ENCODE measurements around the gene CGREF1. TPM values are rescaled to one million over a fixed set of nuclear protein-coding genes. Genes with fewer than 3 reads are reported as not detected.
A peak's percentile ranks its signal among the peaks of the same experiment; 100 is the strongest.

The CGREF1 gene
- total RNA-seq, 1 experiment from 2014 or later = 2.1 TPM

GRCh38 chr2:27123302-27124150 lies 4.6 kb upstream of the CGREF1 start, which contains the start of gene ABHD1:
TSS of gene ABHD1 (plus strand) at chr2:27123815. CDS start at chr2:27123949, 134 bp downstream.
- Histone ChIP-seq H3T11ph (ENCODE audit: low read length) (no peak within 1 kb of the TSS), H3K79me1 (ENCODE audit: insufficient read depth, low read depth, low read length, poor library complexity, severe bottlenecking) (no peaks in the 10 kb centered on the region), H3K27me3 (ENCODE audit: insufficient read depth, low read length) (peaks cover 12% of the 10 kb centered on the region; the same call in 1 of the 2 replicates), H4K20me1 (ENCODE audit: control insufficient read depth, insufficient read depth, insufficient read length) (peaks cover 2% of the 10 kb centered on the region), H4K91ac (ENCODE audit: insufficient read length, low read depth, low read length) (no peak within 1 kb of the TSS), H2AFZ (ENCODE audit: low read length) (no peak within 1 kb of the TSS), H3K79me2 (ENCODE audit: insufficient read depth, low read length) (no peaks in the 10 kb centered on the region), H3K18ac (ENCODE audit: insufficient read length, low read depth, low read length) (peak within 1 kb of the TSS; percentile 65), H3K4ac (ENCODE audit: low read depth, low read length) (no peak within 1 kb of the TSS), H3K9me3 (ENCODE audit: control insufficient read depth, low read depth, low read length) (no peaks in the 10 kb centered on the region), H2BK12ac (ENCODE audit: insufficient read length, low read depth, low read length) (no peak within 1 kb of the TSS), H3K14ac (ENCODE audit: insufficient read depth, low read length) (peak within 1 kb of the TSS; percentile 69), H2BK15ac (ENCODE audit: low read depth, low read length) (no peak within 1 kb of the TSS; the same call in 1 of the 2 replicates), H3K23ac (ENCODE audit: insufficient read length, low read depth, low read length) (no peak within 1 kb of the TSS), H3K9ac (ENCODE audit: extremely low read depth, insufficient read length, low read length) (no peak within 1 kb of the TSS), H3K4me2 (ENCODE audit: insufficient read depth, insufficient read length, low read length) (peak within 1 kb of the TSS; percentile 94), H3K56ac (ENCODE audit: insufficient read length, low read depth, low read length) (no peak within 1 kb of the TSS), H4K5ac (ENCODE audit: insufficient read length, low read depth, low read length) (no peak within 1 kb of the TSS), H2BK5ac (ENCODE audit: insufficient read length, low read length) (no peak within 1 kb of the TSS), H2AK5ac (ENCODE audit: insufficient read length, low read length) (no peak within 1 kb of the TSS), H2BK20ac (ENCODE audit: low read depth, low read length, poor library complexity, severe bottlenecking) (no peak within 1 kb of the TSS), H4K8ac (replicated peaks; ENCODE audit: insufficient read length, low read depth, low read length) (no peak within 1 kb of the TSS), H2BK120ac (ENCODE audit: low read depth, low read length, poor library complexity, severe bottlenecking) (no peak within 1 kb of the TSS), H3K4me1 (ENCODE audit: insufficient read depth, low read length) (no peaks in the 10 kb centered on the region; the same call in 1 of the 2 replicates), H3K27ac (ENCODE audit: insufficient read length, low read depth, low read length) (no peak within 1 kb of the TSS), H3K23me2 (ENCODE audit: insufficient read length, low read depth, low read length, poor library complexity, severe bottlenecking) (peaks cover 7% of the 10 kb centered on the region)
- peak; percentile 67 for DNase-seq
- Mint-ChIP-seq H3K4me1 (peaks cover 11 to 16% of the 10 kb centered on the region in 2 experiments), H3K27ac (peak within 1 kb of the TSS in 1 of 3 experiments; percentile 37; a peak in 1 of 7 replicates), H3K36me3 (ENCODE audit: insufficient read depth in 1 of 3, low read depth in 3 of 3) (no peaks in the 10 kb centered on the region; a peak in 3 of 7 replicates), H3K27me3 (ENCODE audit: low read depth) (peaks cover 53% of the 10 kb centered on the region), H3K9me3 (no peaks in the 10 kb centered on the region), H3K4me3 (peak within 1 kb of the TSS; percentile 80 to 89)
- no CpG with 5 or more reads among the region's 47 CpGs for WGBS (ENCODE audit: extremely low coverage, insufficient read length, low lambda C conversion rate)
- TF ChIP-seq CTCF (conservative IDR thresholded peaks at IDR 0.05) = no peak

Data from H9 (cell line).